ENCODE results near the gene RUNX2. TPM values are rescaled to one million over a fixed set of nuclear protein-coding genes. Genes with fewer than 3 reads are reported as not detected.

Gene RUNX2
- total RNA-seq, 2 experiments from 2014 or later, result 0.27 to 0.44 TPM

- no peaks in the 10 kb centered on the region for H3K9me3 ChIP-seq (ENCODE audit: low read length)
- H3K4me2 ChIP-seq (ENCODE audit: low read length), result no peak overlapping the region
- H3K4me1 ChIP-seq (ENCODE audit: insufficient read depth, low read length, poor library complexity, severe bottlenecking), result no peaks in the 10 kb centered on the region
- H3K9me2 ChIP-seq (ENCODE audit: insufficient read depth, low read length), result no peaks in the 10 kb centered on the region
- no peaks in the 10 kb centered on the region for H3K79me2 ChIP-seq (ENCODE audit: insufficient read depth, low read depth, low read length)
- DNase-seq (ENCODE audit: low spot score), result no peak
- CTCF ChIA-PET (ENCODE audit: unreplicated experiment), result no interaction called here
- intact Hi-C loops (cut with micrococcal nuclease; ENCODE audit: unreplicated experiment), result loop anchor here (10.0 kb wide), 2 partner anchors 205 to 415 kb away; no protein-coding TSS in a partner anchor
- no peaks in the 10 kb centered on the region for H3K36me3 ChIP-seq (ENCODE audit: insufficient read depth, low read length)
- H3K27ac ChIP-seq (ENCODE audit: low read depth, low read length, poor library complexity, severe bottlenecking), result no peak overlapping the region
- no peak overlapping the region for H2AFZ ChIP-seq (ENCODE audit: low read length)
- H4K20me1 ChIP-seq (ENCODE audit: insufficient read depth, low read length), result no peaks in the 10 kb centered on the region
- POLR2A ChIA-PET, result interaction anchor here (0.6 kb wide), 1 partner anchor 991 kb away, joined by 5 read pairs; no protein-coding TSS in a partner anchor
- H3K4me3 ChIP-seq (ENCODE audit: low read depth, low read length, poor library complexity, severe bottlenecking), result no peak overlapping the region
- no TSS peak for BruUV-seq (replicated peaks)
- TF ChIP-seq EZH2phosphoT487 (IDR thresholded peaks at IDR 0.05; ENCODE audit: borderline replicate concordance, low read depth, low read length) (no peak), CTCF (conservative IDR thresholded peaks at IDR 0.05; ENCODE audit: low read length) (no peak)
Measured at GRCh38 chr6:45509426-45509825, 181.3 kb downstream of the RUNX2 start.

GRCh38 chr6:45512717-45513116 is 184.6 kb downstream of the RUNX2 start:
- intact Hi-C loops (cut with micrococcal nuclease; ENCODE audit: unreplicated experiment), result no loop called here
- H3K36me3 ChIP-seq (ENCODE audit: insufficient read depth, low read length), result no peaks in the 10 kb centered on the region
- no peak overlapping the region for H3K4me2 ChIP-seq (ENCODE audit: low read length)
- H4K20me1 ChIP-seq (ENCODE audit: insufficient read depth, low read length), result no peaks in the 10 kb centered on the region
- no peak for DNase-seq (ENCODE audit: low spot score)
- H3K9me3 ChIP-seq (ENCODE audit: low read length), result no peaks in the 10 kb centered on the region
- no TSS peak for BruUV-seq (replicated peaks)
- H2AFZ ChIP-seq (ENCODE audit: low read length), result no peak overlapping the region
- H3K79me2 ChIP-seq (ENCODE audit: insufficient read depth, low read depth, low read length), result no peaks in the 10 kb centered on the region
- H3K4me3 ChIP-seq (ENCODE audit: low read depth, low read length, poor library complexity, severe bottlenecking), result no peak overlapping the region
- H3K27ac ChIP-seq (ENCODE audit: low read depth, low read length, poor library complexity, severe bottlenecking), result no peak overlapping the region
- CTCF ChIA-PET (ENCODE audit: unreplicated experiment), result no interaction called here
- TF ChIP-seq CTCF (conservative IDR thresholded peaks at IDR 0.05; ENCODE audit: low read length) (no peak), EZH2phosphoT487 (IDR thresholded peaks at IDR 0.05; ENCODE audit: borderline replicate concordance, low read depth, low read length) (no peak)
- H3K9me2 ChIP-seq (ENCODE audit: insufficient read depth, low read length), result no peaks in the 10 kb centered on the region
- POLR2A ChIA-PET, result no interaction called here
- H3K4me1 ChIP-seq (ENCODE audit: insufficient read depth, low read length, poor library complexity, severe bottlenecking), result no peaks in the 10 kb centered on the region

- intact Hi-C loops (cut with micrococcal nuclease; ENCODE audit: unreplicated experiment), result no loop called here
- H3K4me3 ChIP-seq (ENCODE audit: low read depth, low read length, poor library complexity, severe bottlenecking), result no peak overlapping the region
- no peaks in the 10 kb centered on the region for H3K36me3 ChIP-seq (ENCODE audit: insufficient read depth, low read length)
- H3K9me3 ChIP-seq (ENCODE audit: low read length), result no peaks in the 10 kb centered on the region
- H3K4me2 ChIP-seq (ENCODE audit: low read length), result no peak overlapping the region
- no peaks in the 10 kb centered on the region for H3K79me2 ChIP-seq (ENCODE audit: insufficient read depth, low read depth, low read length)
- no peak overlapping the region for H3K27ac ChIP-seq (ENCODE audit: low read depth, low read length, poor library complexity, severe bottlenecking)
- ChIA-PET POLR2A (no interaction called here), CTCF (ENCODE audit: unreplicated experiment) (no interaction called here)
- TF ChIP-seq CTCF (conservative IDR thresholded peaks at IDR 0.05; ENCODE audit: low read length) (no peak), EZH2phosphoT487 (IDR thresholded peaks at IDR 0.05; ENCODE audit: borderline replicate concordance, low read depth, low read length) (no peak)
- no TSS peak for BruUV-seq (replicated peaks)
- DNase-seq (ENCODE audit: low spot score), result no peak
- no peaks in the 10 kb centered on the region for H3K4me1 ChIP-seq (ENCODE audit: insufficient read depth, low read length, poor library complexity, severe bottlenecking)
- H4K20me1 ChIP-seq (ENCODE audit: insufficient read depth, low read length), result no peaks in the 10 kb centered on the region
- no peaks in the 10 kb centered on the region for H3K9me2 ChIP-seq (ENCODE audit: insufficient read depth, low read length)
- H2AFZ ChIP-seq (ENCODE audit: low read length), result no peak overlapping the region
Measured at GRCh38 chr6:45513213-45513618, 185.1 kb downstream of the RUNX2 start.

Data from OCI-LY7 (cell line).